GM21576 (cell line): ENCODE data around the gene CFTR.

Experiments used
- ATAC-seq: cut with Tn5 transposase; IDR thresholded peaks from one replicate; pipeline ENCODE4 v1.9.1; 2021; ENCODE audit warnings: mild to moderate bottlenecking, moderate library complexity; ENCODE audit not compliant: unreplicated experiment

Gene CFTR

GRCh38 chr7:117582219-117582704 is 102.4 kb downstream of the CFTR start:
- no peak for ATAC-seq

GRCh38 chr7:117587931-117588330 is 108.1 kb downstream of the CFTR start:
- no peak for ATAC-seq

GRCh38 chr7:117588352-117588794 is 108.5 kb downstream of the CFTR start:
- peak; percentile 67 for ATAC-seq

- no peak for ATAC-seq
These were observed 110.4 kb downstream of the CFTR start for GRCh38 chr7:117590191-117590590.

- ATAC-seq = no peak
These were observed 112.3 kb downstream of the CFTR start for GRCh38 chr7:117592011-117592635.

GRCh38 chr7:117596134-117596533 is 116.3 kb downstream of the CFTR start:
- no peak for ATAC-seq

GRCh38 chr7:117597755-117598154 is 117.9 kb downstream of the CFTR start:
- ATAC-seq = no peak

GRCh38 chr7:117600911-117601310 is 121.1 kb downstream of the CFTR start:
- ATAC-seq = no peak

- no peak for ATAC-seq
These were observed 123.8 kb downstream of the CFTR start for GRCh38 chr7:117603627-117604026.

GRCh38 chr7:117605712-117606111 is 125.9 kb downstream of the CFTR start:
- no peak for ATAC-seq

- ATAC-seq = no peak
These were observed 126.3 kb downstream of the CFTR start for GRCh38 chr7:117606132-117606531.

GRCh38 chr7:117610396-117610795 is 130.6 kb downstream of the CFTR start:
- no peak for ATAC-seq

- ATAC-seq = no peak
These were observed 132.8 kb downstream of the CFTR start for GRCh38 chr7:117612637-117613036.

- no peak for ATAC-seq
These were observed 136.9 kb downstream of the CFTR start for GRCh38 chr7:117616694-117617093.

GRCh38 chr7:117619681-117620080 is 139.9 kb downstream of the CFTR start:
- no peak for ATAC-seq

GRCh38 chr7:117621075-117621618 is 141.3 kb downstream of the CFTR start:
- no peak for ATAC-seq

GRCh38 chr7:117623606-117624005 is 143.8 kb downstream of the CFTR start:
- ATAC-seq = no peak

- no peak for ATAC-seq
These were observed 150.7 kb downstream of the CFTR start for GRCh38 chr7:117630501-117630900.

GRCh38 chr7:117630907-117631564 is 151.2 kb downstream of the CFTR start:
- no peak for ATAC-seq

GRCh38 chr7:117631652-117632051 is 151.8 kb downstream of the CFTR start:
- no peak for ATAC-seq

- no peak for ATAC-seq
These were observed 158.1 kb downstream of the CFTR start for GRCh38 chr7:117637937-117638336.

GRCh38 chr7:117639966-117640365 is 160.1 kb downstream of the CFTR start:
- ATAC-seq = no peak
